ENCODE measurements around the gene RTKN. TPM values are rescaled to one million over a fixed set of nuclear protein-coding genes. Genes with fewer than 3 reads are reported as not detected.
"Not testable (repeated sequence)": the region's sequence is repeated elsewhere in the genome, so short reads cannot be mapped to it uniquely, and the experiment has no call there.

Gene RTKN, protein sequence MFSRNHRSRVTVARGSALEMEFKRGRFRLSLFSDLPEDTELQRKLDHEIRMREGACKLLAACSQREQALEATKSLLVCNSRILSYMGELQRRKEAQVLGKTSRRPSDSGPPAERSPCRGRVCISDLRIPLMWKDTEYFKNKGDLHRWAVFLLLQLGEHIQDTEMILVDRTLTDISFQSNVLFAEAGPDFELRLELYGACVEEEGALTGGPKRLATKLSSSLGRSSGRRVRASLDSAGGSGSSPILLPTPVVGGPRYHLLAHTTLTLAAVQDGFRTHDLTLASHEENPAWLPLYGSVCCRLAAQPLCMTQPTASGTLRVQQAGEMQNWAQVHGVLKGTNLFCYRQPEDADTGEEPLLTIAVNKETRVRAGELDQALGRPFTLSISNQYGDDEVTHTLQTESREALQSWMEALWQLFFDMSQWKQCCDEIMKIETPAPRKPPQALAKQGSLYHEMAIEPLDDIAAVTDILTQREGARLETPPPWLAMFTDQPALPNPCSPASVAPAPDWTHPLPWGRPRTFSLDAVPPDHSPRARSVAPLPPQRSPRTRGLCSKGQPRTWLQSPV
- total RNA-seq: 1 to 10 TPM in 1 of 2 experiments, under 1 TPM in 1; 0.80 to 1.8 TPM

DNA sequence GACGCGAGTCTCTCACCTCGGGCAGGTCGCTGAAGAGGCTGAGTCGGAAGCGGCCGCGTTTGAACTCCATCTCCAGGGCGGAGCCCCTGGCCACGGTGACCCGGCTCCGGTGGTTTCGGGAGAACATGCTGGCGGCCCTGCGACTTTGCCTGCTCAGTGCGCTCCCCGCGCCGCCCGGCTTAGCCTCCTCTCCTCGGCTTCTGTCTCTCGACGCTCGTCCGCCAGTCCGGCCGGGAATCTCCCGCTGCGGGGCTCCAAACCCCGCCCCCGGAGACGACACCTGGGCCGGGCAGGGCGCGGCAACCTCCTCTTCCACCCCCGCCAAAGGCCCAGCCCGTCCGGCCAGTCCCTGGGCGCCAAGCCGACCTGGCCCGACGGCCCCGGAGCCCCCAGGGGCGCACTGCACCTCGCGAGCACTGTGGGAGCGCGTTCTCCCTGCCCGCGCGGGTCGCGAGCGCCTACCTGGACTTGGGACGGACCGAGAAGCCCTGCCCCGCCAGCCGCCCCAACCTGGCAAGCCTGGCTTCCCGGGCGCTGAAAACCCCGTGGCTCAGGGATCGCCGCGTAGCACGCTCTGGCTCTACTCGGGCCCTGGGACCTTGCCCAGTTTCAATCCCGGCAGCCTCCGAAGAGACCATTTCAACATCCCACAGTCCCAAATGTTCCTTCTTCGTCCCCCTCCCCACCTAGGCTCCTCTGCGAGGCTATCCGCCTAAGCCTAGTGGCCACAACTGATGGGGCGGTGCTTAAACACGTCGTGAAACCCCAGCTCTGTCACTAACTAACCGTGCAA, at the start of gene RTKN:
Gene RTKN, minus strand, starts transcription at position 248 of the 793 bp plus-strand sequence. Its CDS starts 121 bp downstream, at position 127.
- peak within 1 kb of the TSS; percentile 78 for H3K4me3 Mint-ChIP-seq
- peaks cover 1% of the 10 kb centered on the region for H3K36me3 Mint-ChIP-seq
- DNase-seq: peak; percentile 56
- H3K9me3 Mint-ChIP-seq: no peaks in the 10 kb centered on the region
- H3K27ac Mint-ChIP-seq: no peak within 1 kb of the TSS
- ATAC-seq (ENCODE audit: low read depth): peak; percentile 51
- H3K27me3 Mint-ChIP-seq: peaks cover 66% of the 10 kb centered on the region
- POLR2A ChIA-PET: interaction anchor here (0.8 to 1.2 kb wide), 3 partner anchors 13 to 20 kb away, joined by 3 to 5 read pairs (median 3); partner anchors contain the start of gene INO80B
- H3K4me1 Mint-ChIP-seq: peaks cover 7% of the 10 kb centered on the region

DNA sequence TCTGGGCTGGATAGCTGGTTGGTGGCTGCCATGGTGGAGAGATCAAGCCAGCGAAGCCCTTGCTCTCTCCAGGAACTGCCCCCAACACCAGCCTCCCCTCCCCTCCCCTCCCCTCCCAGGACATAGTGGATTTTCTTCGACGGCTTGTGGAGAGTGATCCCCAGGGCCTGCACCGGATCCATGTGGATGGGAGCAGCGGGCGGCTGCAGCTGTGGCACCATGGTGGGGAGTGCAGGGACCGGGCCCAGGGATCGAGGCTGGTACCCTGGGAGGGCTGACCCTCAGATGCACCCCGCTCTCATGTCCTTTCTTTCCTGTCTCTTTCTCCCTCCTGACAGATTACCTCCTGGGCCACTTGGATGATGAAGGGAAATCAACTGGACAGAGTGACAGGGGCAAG, 48.2 kb upstream of the RTKN start:
- ATAC-seq (ENCODE audit: low read depth): no peak
- H3K27ac Mint-ChIP-seq: no peak overlapping the region
- POLR2A ChIA-PET: interaction anchor here (0.7 to 0.9 kb wide), 2 partner anchors 9 to 14 kb away, joined by 3 read pairs; no protein-coding TSS in a partner anchor

DNA sequence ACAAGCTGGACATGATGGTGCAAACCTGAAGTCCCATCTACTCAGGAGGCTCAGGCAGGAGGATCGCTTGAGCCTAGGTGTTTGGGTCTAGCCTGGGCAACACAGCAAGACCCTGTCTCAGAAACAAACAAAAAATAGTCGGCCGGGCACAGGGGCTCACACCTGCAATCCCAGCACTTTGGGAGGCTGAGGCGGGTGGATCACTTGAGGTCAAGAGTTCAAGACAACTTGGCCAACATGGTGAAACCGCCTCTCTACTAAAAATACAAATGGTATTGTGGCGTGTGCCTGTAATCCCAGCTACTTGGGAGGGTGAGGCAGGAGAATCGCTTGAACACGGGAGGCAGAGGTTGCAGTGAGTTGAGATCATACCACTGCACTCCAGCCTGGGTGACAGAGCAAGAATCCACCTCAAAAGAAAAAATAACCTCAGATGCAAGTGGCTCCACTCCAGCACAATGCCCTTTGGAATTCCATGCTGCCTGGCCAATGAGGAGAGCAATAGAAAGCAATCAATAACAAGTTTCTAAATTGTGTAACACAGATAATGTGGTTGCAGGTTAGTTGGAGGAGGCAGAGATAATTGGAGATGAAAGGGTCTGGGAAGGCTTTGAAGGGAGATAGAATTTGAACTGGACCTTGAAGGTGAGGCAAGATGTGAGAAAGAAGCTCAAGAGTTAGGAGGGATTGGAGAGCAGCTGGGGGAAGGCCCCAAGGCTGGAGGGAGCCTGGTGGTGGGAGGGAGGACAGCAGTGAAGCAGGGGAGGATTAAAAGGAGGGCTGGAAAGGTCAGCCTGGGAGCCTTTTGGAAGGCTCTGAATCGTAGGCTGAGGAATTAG, 47.1 kb upstream of the RTKN start:
- H3K27me3 Mint-ChIP-seq: no peaks in the 10 kb centered on the region
- H3K36me3 Mint-ChIP-seq: peaks cover 13% of the 10 kb centered on the region
- ATAC-seq (ENCODE audit: low read depth): no peak
- H3K4me3 Mint-ChIP-seq: no peak overlapping the region
- no peak overlapping the region for H3K27ac Mint-ChIP-seq
- H3K9me3 Mint-ChIP-seq: no peaks in the 10 kb centered on the region
- POLR2A ChIA-PET: interaction anchor here (0.9 kb wide), 1 partner anchor 15 kb away, joined by 3 read pairs; no protein-coding TSS in a partner anchor
- H3K4me1 Mint-ChIP-seq: peaks cover 11% of the 10 kb centered on the region
- DNase-seq: no peak

More for the DNA sequence above, 48.2 kb upstream of the RTKN start:
- no peak overlapping the region for H3K4me3 Mint-ChIP-seq
- no peaks in the 10 kb centered on the region for H3K27me3 Mint-ChIP-seq
- no peaks in the 10 kb centered on the region for H3K9me3 Mint-ChIP-seq
- H3K36me3 Mint-ChIP-seq: peaks cover 13% of the 10 kb centered on the region
- peaks cover 7% of the 10 kb centered on the region for H3K4me1 Mint-ChIP-seq
- DNase-seq: no peak

DNA sequence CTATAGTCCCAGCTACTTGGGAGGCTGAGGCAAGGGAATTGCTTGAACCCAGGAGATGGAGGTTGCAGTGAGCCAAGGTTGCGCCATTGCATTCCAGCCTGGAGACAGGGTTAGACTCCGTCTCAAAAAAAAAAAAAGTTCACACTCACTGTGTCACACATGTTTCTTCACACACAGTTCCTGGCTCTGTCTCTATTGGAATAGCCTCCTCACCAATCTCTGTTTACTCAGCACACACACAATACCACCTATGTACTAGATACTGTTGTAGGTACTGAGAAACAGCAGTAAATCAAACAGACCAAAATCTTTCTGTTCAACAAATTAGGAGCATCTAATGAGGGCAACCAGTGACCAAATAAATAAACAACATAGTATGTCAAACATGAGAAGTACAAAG, 44.4 kb upstream of the RTKN start:
- no peak overlapping the region for H3K4me3 Mint-ChIP-seq
- H3K36me3 Mint-ChIP-seq: peaks cover 10% of the 10 kb centered on the region
- no peak for ATAC-seq (ENCODE audit: low read depth)
- peaks cover 16% of the 10 kb centered on the region for H3K4me1 Mint-ChIP-seq
- no peak overlapping the region for H3K27ac Mint-ChIP-seq
- no peaks in the 10 kb centered on the region for H3K9me3 Mint-ChIP-seq
- no peaks in the 10 kb centered on the region for H3K27me3 Mint-ChIP-seq
- DNase-seq: no peak
- POLR2A ChIA-PET: no interaction called here

DNA sequence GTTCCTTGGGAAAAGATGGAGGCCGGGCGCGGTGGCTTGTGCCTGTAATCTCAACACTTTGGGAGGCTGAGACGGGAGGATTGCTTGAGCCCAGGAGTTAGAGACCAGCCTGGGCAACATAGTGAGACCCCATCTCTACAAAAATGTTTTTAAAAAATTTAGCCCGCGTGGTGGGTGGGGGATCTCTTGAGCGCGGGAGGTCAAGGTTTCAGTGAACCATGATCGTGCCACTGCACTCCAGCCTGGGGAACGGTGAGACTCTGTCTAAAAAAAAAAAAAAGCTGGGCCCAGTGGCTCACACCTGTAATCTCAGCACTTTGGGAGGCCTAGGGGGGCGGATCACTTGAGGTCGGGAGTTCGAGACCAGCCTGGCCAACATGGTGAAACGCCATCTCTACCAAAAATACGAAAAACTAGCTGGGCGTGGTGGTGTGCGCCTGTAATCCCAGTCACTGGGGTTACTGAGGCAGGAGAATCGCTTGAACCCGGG, 42.0 kb upstream of the RTKN start:
- H3K27ac Mint-ChIP-seq: peak overlapping the region; percentile 99

GRCh38 chr2:74482801-74483674, 41.3 kb upstream of the RTKN start, which contains the start of the genes CCDC142 and TTC31:
Gene CCDC142 (minus strand): TSS chr2:74482998. CDS start chr2:74482837, 161 bp downstream.
Gene TTC31 (plus strand): TSS chr2:74483081. CDS start chr2:74483096, 15 bp downstream.
- Mint-ChIP-seq H3K27ac (peak within 1 kb of the TSS; percentile 99), H3K36me3 (peaks cover 12% of the 10 kb centered on the region), H3K27me3 (no peaks in the 10 kb centered on the region), H3K9me3 (no peaks in the 10 kb centered on the region), H3K4me3 (peak within 1 kb of the TSS; percentile 99), H3K4me1 (peaks cover 30% of the 10 kb centered on the region)
- POLR2A ChIA-PET: interaction anchor here (0.9 to 4.2 kb wide), 16 partner anchors 9 to 104 kb away, joined by 3 to 61 read pairs (median 12); partner anchors contain the start of genes AUP1, C2orf81, HTRA2 and INO80B
- ATAC-seq (ENCODE audit: low read depth): peak; percentile 93
- peak; percentile 91 for DNase-seq

More for the DNA sequence above, 42.0 kb upstream of the RTKN start:
- not testable (repeated sequence) for H3K9me3 Mint-ChIP-seq; DNase-seq; H3K27me3 Mint-ChIP-seq; ATAC-seq (ENCODE audit: low read depth)
- peaks cover 30% of the 10 kb centered on the region for H3K4me1 Mint-ChIP-seq
- peak overlapping the region; percentile 99 for H3K4me3 Mint-ChIP-seq
- POLR2A ChIA-PET: interaction anchor here (1.0 to 4.2 kb wide), 8 partner anchors 11 to 103 kb away, joined by 3 to 61 read pairs (median 23); partner anchors contain the start of genes AUP1, HTRA2, INO80B and LBX2
- peaks cover 12% of the 10 kb centered on the region for H3K36me3 Mint-ChIP-seq

GRCh38 chr2:74481961-74482800, 40.4 kb upstream of the RTKN start:
- POLR2A ChIA-PET: interaction anchor here (0.9 to 4.2 kb wide), 19 partner anchors 10 to 105 kb away, joined by 3 to 61 read pairs (median 10); partner anchors contain the start of genes AUP1, C2orf81, DOK1 and HTRA2
- DNase-seq (peak; percentile 79), ATAC-seq (ENCODE audit: low read depth) (peak; percentile 46)
- no peaks in the 10 kb centered on the region for H3K9me3 Mint-ChIP-seq
- peaks cover 34% of the 10 kb centered on the region for H3K4me1 Mint-ChIP-seq
- peaks cover 17% of the 10 kb centered on the region for H3K36me3 Mint-ChIP-seq
- peak overlapping the region; percentile 99 for H3K27ac Mint-ChIP-seq
- peak overlapping the region; percentile 99 for H3K4me3 Mint-ChIP-seq
- no peaks in the 10 kb centered on the region for H3K27me3 Mint-ChIP-seq

GRCh38 chr2:74481431-74481830, 39.7 kb upstream of the RTKN start:
- Mint-ChIP-seq H3K4me3 (peak overlapping the region; percentile 99), H3K4me1 (peaks cover 32% of the 10 kb centered on the region), H3K36me3 (peaks cover 17% of the 10 kb centered on the region), H3K9me3 (no peaks in the 10 kb centered on the region), H3K27ac (no peak overlapping the region), H3K27me3 (no peaks in the 10 kb centered on the region)
- POLR2A ChIA-PET: interaction anchor here (1.2 to 4.2 kb wide), 15 partner anchors 9 to 105 kb away, joined by 3 to 61 read pairs (median 13); partner anchors contain the start of genes AUP1, C2orf81, DOK1 and HTRA2
- ATAC-seq (ENCODE audit: low read depth): no peak
- no peak for DNase-seq

GRCh38 chr2:74474899-74475298, 33.2 kb upstream of the RTKN start:
- no peak overlapping the region for H3K27ac Mint-ChIP-seq
- no peak overlapping the region for H3K4me3 Mint-ChIP-seq
- no peaks in the 10 kb centered on the region for H3K9me3 Mint-ChIP-seq
- no peaks in the 10 kb centered on the region for H3K27me3 Mint-ChIP-seq
- no peak for DNase-seq
- POLR2A ChIA-PET: interaction anchor here (1.2 to 1.3 kb wide), 2 partner anchors 17 to 38 kb away, joined by 3 to 6 read pairs; partner anchors contain the start of gene WBP1
- peaks cover 23% of the 10 kb centered on the region for H3K4me1 Mint-ChIP-seq
- peaks cover 17% of the 10 kb centered on the region for H3K36me3 Mint-ChIP-seq
- ATAC-seq (ENCODE audit: low read depth): no peak

DNA sequence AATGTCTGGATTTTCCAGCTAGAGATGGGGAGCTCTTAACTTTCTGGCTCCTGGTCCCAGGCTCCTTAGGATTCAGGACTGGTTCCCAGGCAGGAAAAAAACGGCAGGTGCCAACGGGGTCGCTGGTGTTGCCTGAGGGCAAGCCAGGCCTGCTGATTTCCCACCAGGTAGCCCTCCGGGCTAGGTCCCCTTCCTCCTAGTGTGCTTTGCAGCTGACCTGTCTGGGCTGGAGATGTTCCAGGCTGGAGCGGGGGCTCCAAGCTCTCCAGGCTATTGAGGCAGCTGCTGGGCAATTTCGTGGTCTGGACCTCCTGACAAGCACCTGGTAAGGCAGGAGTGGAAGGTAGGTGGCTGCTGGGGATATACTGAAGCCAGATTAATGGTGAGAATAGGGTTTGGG, 32.7 kb upstream of the RTKN start:
- Mint-ChIP-seq H3K4me3 (no peak overlapping the region), H3K4me1 (peaks cover 21% of the 10 kb centered on the region), H3K27me3 (no peaks in the 10 kb centered on the region), H3K36me3 (peaks cover 14% of the 10 kb centered on the region), H3K27ac (no peak overlapping the region), H3K9me3 (no peaks in the 10 kb centered on the region)
- DNase-seq (no peak), ATAC-seq (ENCODE audit: low read depth) (no peak)
- POLR2A ChIA-PET: interaction anchor here (1.2 to 1.3 kb wide), 2 partner anchors 16 to 38 kb away, joined by 3 to 6 read pairs; partner anchors contain the start of gene WBP1
